GM12878 (cell line): Measurements from ENCODE around the gene CYBC1. TPM values are rescaled to one million over a fixed set of nuclear protein-coding genes. Genes with fewer than 3 reads are reported as not detected.

Experiments
- ATAC-seq: fragments of 200-7000 bp; cut with Tn5 transposase; 3 replicates; pipeline ENCODE4 v1.9.1; 2020; ENCODE audit warnings: mild to moderate bottlenecking, moderate library complexity
- BruUV-seq: library from RNA; stranded (reverse); fragments of 400-500 nt; replicated peaks from 2 replicates; lab custom pipeline; 2021; lab: Mats Ljungman, UMichigan
- CTCF ChIA-PET: fragments of 300-600 bp; sonication (Branson Sonifier 250); formaldehyde crosslinking; extraction: SDS; loops from one replicate; lab custom pipeline; 2021; ENCODE audit warnings: inconsistent platforms; lab: Yijun Ruan, JAX
- POLR2A ChIA-PET: fragments of 350-600 bp; formaldehyde crosslinking; extraction: SDS; loops from one replicate; lab custom pipeline; 2021; ENCODE audit warnings: inconsistent platforms; lab: Charles Lee
- RAD21 ChIA-PET: fragments of 300-600 bp; sonication (Branson Sonifier 250); formaldehyde crosslinking; loops from one replicate; lab custom pipeline; 2023; ENCODE audit warnings: antibody characterized with exemption; ENCODE audit not compliant: unreplicated experiment; lab: Charles Lee
- SMC1A ChIA-PET: fragments of 300-600 bp; sonication (Branson Sonifier 250); formaldehyde crosslinking; loops from one replicate; lab custom pipeline; 2023; ENCODE audit not compliant: unreplicated experiment, uncharacterized antibody; lab: Charles Lee
- DNase-seq: peaks from one replicate; pipeline ENCODE4 v3.0.0-alpha.2; 2011; ENCODE audit warnings: low read depth, low spot score
- FAIRE-seq: peaks from 3 replicates; lab custom pipeline; 2011; peaks lifted over from hg19 to GRCh38; lab: Jason Lieb, UNC
- H2AFZ ChIP-seq: 2 replicates; pipeline ENCODE4 v1.6.0; 2011; ENCODE audit warnings: low read depth, low read length, control low read depth; ENCODE audit not compliant: control insufficient read depth
- H3K27ac ChIP-seq: 2 replicates; pipeline ENCODE4 v1.5.1; 2011; ENCODE audit warnings: control low read depth; ENCODE audit not compliant: control insufficient read depth, insufficient read depth
- H3K27me3 ChIP-seq, 2 experiments: replicated peaks in 1 of 2; 2 replicates each; pipeline versions ENCODE4 v1.6.0 to v1.6.1; 2011; ENCODE audit warnings: low read length in 1 of 2; ENCODE audit not compliant: control insufficient read depth in 2 of 2, insufficient read depth in 2 of 2
- H3K36me3 ChIP-seq, 2 experiments: 2 replicates each; pipeline ENCODE4 v1.5.1; 2011; ENCODE audit warnings: low read length in 1 of 2; ENCODE audit not compliant: control insufficient read depth in 2 of 2, insufficient read depth in 2 of 2
- H3K4me1 ChIP-seq: 2 replicates; pipeline ENCODE4 v1.6.1; 2011; ENCODE audit warnings: mild to moderate bottlenecking, low read length, moderate library complexity, mixed read lengths; ENCODE audit not compliant: control insufficient read depth, insufficient read depth
- H3K4me2 ChIP-seq: 2 replicates; pipeline ENCODE4 v1.6.0; 2011; ENCODE audit warnings: control low read depth; ENCODE audit not compliant: control insufficient read depth, insufficient read depth
- H3K4me3 ChIP-seq: fragments of 200-600 bp; sonication (generic); 2 replicates; pipeline ENCODE4 v1.5.1; 2016
- H3K79me2 ChIP-seq: 2 replicates; pipeline ENCODE4 v1.6.0; 2011; ENCODE audit warnings: low read length; ENCODE audit not compliant: control insufficient read depth, insufficient read depth
- H3K9ac ChIP-seq: 2 replicates; pipeline ENCODE4 v1.8.0; 2011; ENCODE audit warnings: low read length, control low read depth, mixed read lengths; ENCODE audit not compliant: control insufficient read depth, insufficient read depth
- H3K9me3 ChIP-seq: replicated peaks from 3 replicates; pipeline ENCODE4 v1.5.1; 2011; ENCODE audit warnings: mild to moderate bottlenecking, low read length; ENCODE audit not compliant: control insufficient read depth, insufficient read depth
- H4K20me1 ChIP-seq: 2 replicates; pipeline ENCODE4 v1.6.0; 2011; ENCODE audit not compliant: control insufficient read depth, insufficient read depth
- BRCA1 ChIP-seq: IDR thresholded peaks from 2 replicates; pipeline ENCODE4 v1.6.1; 2011; ENCODE audit warnings: low read depth, low read length, improper control_type of control experiment
- MEF2A ChIP-seq: IDR thresholded peaks from 2 replicates; pipeline ENCODE4 v1.6.1; 2011; ENCODE audit warnings: low read depth, mild to moderate bottlenecking, low read length, moderate library complexity; ENCODE audit not compliant: insufficient read depth
- NRF1 ChIP-seq: conservative IDR thresholded peaks from 2 replicates; pipeline ENCODE4 v1.6.1; 2011; ENCODE audit warnings: mild to moderate bottlenecking, low read depth, low read length, improper control_type of control experiment
- SMC3 ChIP-seq: IDR thresholded peaks from 2 replicates; pipeline ENCODE4 v1.6.1; 2011; ENCODE audit warnings: low read length, improper control_type of control experiment, borderline replicate concordance
- SPI1 ChIP-seq: IDR thresholded peaks from 2 replicates; pipeline ENCODE4 v1.6.1; 2011; ENCODE audit warnings: low read depth, mild to moderate bottlenecking, low read length, moderate library complexity, borderline replicate concordance; ENCODE audit not compliant: insufficient read depth
- WGBS: methylation state at CpG from one replicate; pipeline ENCODE4 v1.1.6; 2016; ENCODE audit warnings: low lambda C conversion rate; ENCODE audit not compliant: insufficient replicate concordance, insufficient coverage; ENCODE audit errors: missing lambda C conversion rate; 5-methylcytosine and 5-hydroxymethylcytosine counted together
- in situ Hi-C: fragments of 300-500 bp; cut with MboI; formaldehyde crosslinking; loops from 9 replicates; pipeline ENCODE4 v1.14.3; 2018; ENCODE audit warnings: mixed read lengths
- intact Hi-C: fragments of 100-400 bp; cut with micrococcal nuclease; formaldehyde crosslinking; loops from one replicate; pipeline ENCODE4 v1.14.2; 2022; ENCODE audit not compliant: unreplicated experiment
- polyA plus RNA-seq, 11 experiments: library from polyadenylated mRNA; depleted of rRNA in 4 of 11; unstranded in 6 of 11; stranded (reverse) in 5 of 11; fragments of >200 nt; fragmentation: Nextera tagmentation in 4 of 11; fragmentation: Illumina TruSeq in 1 of 11; extraction: Ambion mirVana in 4 of 11; extraction: Trizol in 1 of 11; gene quantifications; 1 replicate in 1 of 11; 2 replicates in 10 of 11; pipeline versions ENCODE4 v1.2.1 to v1.2.3, GENCODE V29; 2011 to 2016; ENCODE audit warnings: inconsistent platforms in 2 of 11, missing spikeins in 2 of 11, low read depth in 1 of 11
- total RNA-seq, 4 experiments: library from RNA; depleted of rRNA in 3 of 4; stranded (reverse); fragments of >200 nt in 3 of 4; fragmentation: Illumina TruSeq in 1 of 4; extraction: Trizol in 1 of 4; gene quantifications; 2 replicates each; pipeline versions ENCODE4 v1.2.1 to v1.2.3, GENCODE V29; 2013 to 2021
- TF ChIP-seq, protein P1 (sequence below): fragments of 450-650 bp; formaldehyde crosslinking; IDR thresholded peaks from 2 replicates; pipeline ENCODE4 v1.4.0; 2022; ENCODE audit warnings: mild to moderate bottlenecking, moderate library complexity
- TF ChIP-seq, protein P2 (sequence below): fragments of 450-650 bp; conservative IDR thresholded peaks from 2 replicates; pipeline ENCODE4 v1.6.1; 2017; ENCODE audit warnings: mild to moderate bottlenecking, moderate library complexity
- TF ChIP-seq, protein P3 (sequence below): fragments of 450-650 bp; IDR thresholded peaks from 2 replicates; pipeline ENCODE4 v1.6.1; 2014; ENCODE audit warnings: mild to moderate bottlenecking
- TF ChIP-seq, protein P4 (sequence below): fragments of 150-350 bp; IDR thresholded peaks from 2 replicates; pipeline ENCODE4 v1.6.1; 2014; ENCODE audit warnings: mild to moderate bottlenecking, low read depth, low read length

CYBC1 gene
- total and polyA plus RNA-seq, 10 of the 15 experiments (the other 5 are each of a cell fraction or from before 2014, with no cell fraction given), result 4.2 to 162 (median 133) TPM

DNA sequence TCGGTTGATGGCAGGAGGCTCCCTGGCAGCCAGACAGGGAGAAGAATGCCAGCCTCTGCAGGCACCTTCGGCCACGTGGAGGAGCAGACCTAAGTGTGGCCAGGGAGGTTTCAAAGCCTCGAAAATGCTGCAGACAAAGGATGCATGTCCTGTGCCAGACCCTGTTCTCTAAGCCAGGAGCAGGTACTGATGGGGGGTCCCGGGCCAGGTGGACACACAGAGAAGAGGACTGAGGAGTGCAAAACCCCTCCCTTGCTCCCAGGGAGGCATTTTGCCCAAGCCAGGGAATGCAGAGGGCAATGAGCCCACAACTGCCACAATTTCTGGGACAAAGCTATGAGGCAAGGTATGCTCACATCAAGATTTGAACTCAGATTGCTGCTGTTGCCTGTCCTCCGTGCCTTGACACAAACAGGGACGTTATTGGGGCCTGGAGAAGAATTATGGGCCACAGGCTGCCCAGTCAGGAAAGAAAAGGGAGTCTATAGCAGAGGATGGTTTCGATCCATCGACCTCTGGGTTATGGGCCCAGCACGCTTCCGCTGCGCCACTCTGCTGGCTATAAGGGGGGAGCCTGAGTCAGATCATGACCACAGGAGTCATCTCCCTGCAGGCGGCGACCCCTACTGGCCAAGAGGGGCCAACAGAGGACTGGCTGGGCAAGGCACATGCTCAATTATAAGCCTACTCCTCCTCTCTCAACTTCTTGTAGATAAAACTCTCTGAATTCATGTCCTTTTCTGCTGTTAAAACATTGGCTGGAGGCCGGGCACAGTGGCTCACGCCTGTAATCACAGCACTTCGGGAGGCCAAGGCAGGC lies 43.9 kb upstream of the CYBC1 start:
- H3K4me2 ChIP-seq, result no peak overlapping the region; the same call in 1 of the 2 replicates
- ATAC-seq (peak; percentile 85), FAIRE-seq (peak; percentile 96), DNase-seq (peak; percentile 89)
- RAD21 ChIA-PET, result interaction anchor here (0.6 to 3.3 kb wide), 5 partner anchors 10 to 59 kb away, joined by 4 to 9 read pairs (median 4); partner anchors contain the start of gene FOXK2
- 4% methylated on average over 17 of the region's 17 CpGs for WGBS
- H3K27ac ChIP-seq, result no peak overlapping the region
- H3K9ac ChIP-seq, result no peak overlapping the region
- no peaks in the 10 kb centered on the region for H4K20me1 ChIP-seq
- H3K4me3 ChIP-seq, result peak overlapping the region; percentile 35; the same call in 1 of the 2 replicates
- BruUV-seq, result no TSS peak
- H3K36me3 ChIP-seq, result no peaks in the 10 kb centered on the region
- peaks cover 29% of the 10 kb centered on the region for H3K4me1 ChIP-seq
- intact Hi-C loops (loop anchor here (1.0 to 5.0 kb wide), 5 partner anchors 25 to 142 kb away; partner anchors contain the start of genes CYBC1, FOXK2 and NARF), in situ Hi-C loops (no loop called here)
- SMC1A ChIA-PET, result interaction anchor here (1.1 to 1.7 kb wide), 3 partner anchors 10 to 76 kb away, joined by 3 to 6 read pairs (median 4); no protein-coding TSS in a partner anchor
- H3K9me3 ChIP-seq, result no peaks in the 10 kb centered on the region
- CTCF ChIA-PET, result interaction anchor here (0.7 to 2.6 kb wide), 12 partner anchors 11 to 75 kb away, joined by 3 to 26 read pairs (median 3); partner anchors contain the start of gene FOXK2
- H3K27me3 ChIP-seq, result no peaks in the 10 kb centered on the region
- peak overlapping the region; percentile 9; the same call in 1 of the 2 replicates for H2AFZ ChIP-seq
- H3K79me2 ChIP-seq, result no peaks in the 10 kb centered on the region
- POLR2A ChIA-PET, result interaction anchor here (0.6 to 1.8 kb wide), 5 partner anchors 12 to 108 kb away, joined by 3 to 6 read pairs (median 5); partner anchors contain the start of gene FOXK2
- TF ChIP-seq, protein P1, sequence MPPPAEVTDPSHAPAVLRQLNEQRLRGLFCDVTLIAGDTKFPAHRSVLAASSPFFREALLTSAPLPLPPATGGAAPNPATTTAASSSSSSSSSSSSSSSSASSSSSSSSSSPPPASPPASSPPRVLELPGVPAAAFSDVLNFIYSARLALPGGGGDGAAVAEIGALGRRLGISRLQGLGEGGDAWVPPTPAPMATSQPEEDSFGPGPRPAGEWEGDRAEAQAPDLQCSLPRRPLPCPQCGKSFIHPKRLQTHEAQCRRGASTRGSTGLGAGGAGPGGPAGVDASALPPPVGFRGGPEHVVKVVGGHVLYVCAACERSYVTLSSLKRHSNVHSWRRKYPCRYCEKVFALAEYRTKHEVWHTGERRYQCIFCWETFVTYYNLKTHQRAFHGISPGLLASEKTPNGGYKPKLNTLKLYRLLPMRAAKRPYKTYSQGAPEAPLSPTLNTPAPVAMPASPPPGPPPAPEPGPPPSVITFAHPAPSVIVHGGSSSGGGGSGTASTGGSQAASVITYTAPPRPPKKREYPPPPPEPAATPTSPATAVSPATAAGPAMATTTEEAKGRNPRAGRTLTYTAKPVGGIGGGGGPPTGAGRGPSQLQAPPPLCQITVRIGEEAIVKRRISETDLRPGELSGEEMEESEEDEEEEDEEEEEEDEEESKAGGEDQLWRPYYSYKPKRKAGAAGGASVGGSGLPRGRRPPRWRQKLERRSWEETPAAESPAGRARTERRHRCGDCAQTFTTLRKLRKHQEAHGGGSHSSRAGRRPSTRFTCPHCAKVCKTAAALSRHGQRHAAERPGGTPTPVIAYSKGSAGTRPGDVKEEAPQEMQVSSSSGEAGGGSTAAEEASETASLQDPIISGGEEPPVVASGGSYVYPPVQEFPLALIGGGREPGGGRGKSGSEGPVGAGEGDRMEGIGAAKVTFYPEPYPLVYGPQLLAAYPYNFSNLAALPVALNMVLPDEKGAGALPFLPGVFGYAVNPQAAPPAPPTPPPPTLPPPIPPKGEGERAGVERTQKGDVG (CRISPR knock-in tag), result no peak
- TF ChIP-seq NRF1, result no peak
- TF ChIP-seq SPI1, result no peak
- TF ChIP-seq SMC3, result no peak
- TF ChIP-seq, protein P2, sequence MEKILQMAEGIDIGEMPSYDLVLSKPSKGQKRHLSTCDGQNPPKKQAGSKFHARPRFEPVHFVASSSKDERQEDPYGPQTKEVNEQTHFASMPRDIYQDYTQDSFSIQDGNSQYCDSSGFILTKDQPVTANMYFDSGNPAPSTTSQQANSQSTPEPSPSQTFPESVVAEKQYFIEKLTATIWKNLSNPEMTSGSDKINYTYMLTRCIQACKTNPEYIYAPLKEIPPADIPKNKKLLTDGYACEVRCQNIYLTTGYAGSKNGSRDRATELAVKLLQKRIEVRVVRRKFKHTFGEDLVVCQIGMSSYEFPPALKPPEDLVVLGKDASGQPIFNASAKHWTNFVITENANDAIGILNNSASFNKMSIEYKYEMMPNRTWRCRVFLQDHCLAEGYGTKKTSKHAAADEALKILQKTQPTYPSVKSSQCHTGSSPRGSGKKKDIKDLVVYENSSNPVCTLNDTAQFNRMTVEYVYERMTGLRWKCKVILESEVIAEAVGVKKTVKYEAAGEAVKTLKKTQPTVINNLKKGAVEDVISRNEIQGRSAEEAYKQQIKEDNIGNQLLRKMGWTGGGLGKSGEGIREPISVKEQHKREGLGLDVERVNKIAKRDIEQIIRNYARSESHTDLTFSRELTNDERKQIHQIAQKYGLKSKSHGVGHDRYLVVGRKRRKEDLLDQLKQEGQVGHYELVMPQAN, result peak; percentile 38; the same call in 1 of the 2 replicates
- TF ChIP-seq MEF2A, result peak; percentile 86
- TF ChIP-seq, protein P3, sequence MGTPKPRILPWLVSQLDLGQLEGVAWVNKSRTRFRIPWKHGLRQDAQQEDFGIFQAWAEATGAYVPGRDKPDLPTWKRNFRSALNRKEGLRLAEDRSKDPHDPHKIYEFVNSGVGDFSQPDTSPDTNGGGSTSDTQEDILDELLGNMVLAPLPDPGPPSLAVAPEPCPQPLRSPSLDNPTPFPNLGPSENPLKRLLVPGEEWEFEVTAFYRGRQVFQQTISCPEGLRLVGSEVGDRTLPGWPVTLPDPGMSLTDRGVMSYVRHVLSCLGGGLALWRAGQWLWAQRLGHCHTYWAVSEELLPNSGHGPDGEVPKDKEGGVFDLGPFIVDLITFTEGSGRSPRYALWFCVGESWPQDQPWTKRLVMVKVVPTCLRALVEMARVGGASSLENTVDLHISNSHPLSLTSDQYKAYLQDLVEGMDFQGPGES, result 0 out of 2 replicates have a peak, but pooled peaks have one; percentile 33
- TF ChIP-seq BRCA1, result no peak
- TF ChIP-seq, protein P4, sequence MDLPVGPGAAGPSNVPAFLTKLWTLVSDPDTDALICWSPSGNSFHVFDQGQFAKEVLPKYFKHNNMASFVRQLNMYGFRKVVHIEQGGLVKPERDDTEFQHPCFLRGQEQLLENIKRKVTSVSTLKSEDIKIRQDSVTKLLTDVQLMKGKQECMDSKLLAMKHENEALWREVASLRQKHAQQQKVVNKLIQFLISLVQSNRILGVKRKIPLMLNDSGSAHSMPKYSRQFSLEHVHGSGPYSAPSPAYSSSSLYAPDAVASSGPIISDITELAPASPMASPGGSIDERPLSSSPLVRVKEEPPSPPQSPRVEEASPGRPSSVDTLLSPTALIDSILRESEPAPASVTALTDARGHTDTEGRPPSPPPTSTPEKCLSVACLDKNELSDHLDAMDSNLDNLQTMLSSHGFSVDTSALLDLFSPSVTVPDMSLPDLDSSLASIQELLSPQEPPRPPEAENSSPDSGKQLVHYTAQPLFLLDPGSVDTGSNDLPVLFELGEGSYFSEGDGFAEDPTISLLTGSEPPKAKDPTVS, result no peak
